BE2C (cell line): ENCODE results near the gene QRICH1.

Source experiments
- DNase-seq: peaks from one replicate; pipeline ENCODE4 v3.0.0-alpha.2; 2020
- H3K27me3 ChIP-seq: fragments of 250-450 bp; sonication (Bioruptor Pico); 2 replicates; pipeline ENCODE4 v1.5.1; 2020; ENCODE audit warnings: mild to moderate bottlenecking
- H3K36me3 ChIP-seq: fragments of 250-450 bp; sonication (Bioruptor Pico); 2 replicates; pipeline ENCODE4 v1.5.1; 2020; ENCODE audit warnings: mild to moderate bottlenecking
- H3K4me1 ChIP-seq: fragments of 250-450 bp; sonication (Bioruptor Pico); 2 replicates; pipeline ENCODE4 v1.5.1; 2020
- H3K4me3 ChIP-seq: 2 replicates; pipeline ENCODE4 v1.5.1; 2011; ENCODE audit warnings: low read depth, low read length
- H3K9me3 ChIP-seq: fragments of 250-450 bp; sonication (Bioruptor Pico); 2 replicates; pipeline ENCODE4 v1.5.1; 2020
- CTCF ChIP-seq: IDR thresholded peaks from 2 replicates; pipeline ENCODE4 v1.5.1; 2012; ENCODE audit warnings: mild to moderate bottlenecking, low read depth, low read length

Gene QRICH1

GRCh38 chr3:49058011-49058410, 35.9 kb downstream of the QRICH1 start:
- peaks cover 23% of the 10 kb centered on the region for H3K36me3 ChIP-seq
- H3K27me3 ChIP-seq = no peaks in the 10 kb centered on the region
- no peak for TF ChIP-seq CTCF
- DNase-seq = no peak
- H3K4me3 ChIP-seq = no peak overlapping the region
- H3K4me1 ChIP-seq = no peaks in the 10 kb centered on the region
- H3K9me3 ChIP-seq = no peaks in the 10 kb centered on the region

GRCh38 chr3:49057268-49057667, 36.6 kb downstream of the QRICH1 start:
- Histone ChIP-seq H3K4me1 (no peaks in the 10 kb centered on the region), H3K27me3 (no peaks in the 10 kb centered on the region), H3K36me3 (peaks cover 23% of the 10 kb centered on the region), H3K9me3 (no peaks in the 10 kb centered on the region), H3K4me3 (no peak overlapping the region)
- no peak for TF ChIP-seq CTCF
- no peak for DNase-seq

GRCh38 chr3:49054344-49054862, 39.5 kb downstream of the QRICH1 start:
- Histone ChIP-seq H3K4me1 (no peaks in the 10 kb centered on the region), H3K27me3 (no peaks in the 10 kb centered on the region), H3K4me3 (no peak overlapping the region), H3K36me3 (peaks cover 23% of the 10 kb centered on the region), H3K9me3 (no peaks in the 10 kb centered on the region)
- TF ChIP-seq CTCF = no peak
- DNase-seq = no peak

- H3K4me3 ChIP-seq = no peak overlapping the region
- H3K9me3 ChIP-seq = no peaks in the 10 kb centered on the region
- no peaks in the 10 kb centered on the region for H3K4me1 ChIP-seq
- peaks cover 23% of the 10 kb centered on the region for H3K36me3 ChIP-seq
- TF ChIP-seq CTCF = no peak
- H3K27me3 ChIP-seq = no peaks in the 10 kb centered on the region
- DNase-seq = no peak
Observed at GRCh38 chr3:49053543-49053942, 40.3 kb downstream of the QRICH1 start.

- H3K4me3 ChIP-seq = no peak overlapping the region
- no peaks in the 10 kb centered on the region for H3K4me1 ChIP-seq
- H3K9me3 ChIP-seq = no peaks in the 10 kb centered on the region
- no peak for TF ChIP-seq CTCF
- DNase-seq = no peak
- peaks cover 6% of the 10 kb centered on the region for H3K36me3 ChIP-seq
- H3K27me3 ChIP-seq = no peaks in the 10 kb centered on the region
Observed at GRCh38 chr3:49035281-49035680, 58.6 kb downstream of the QRICH1 start.

- Histone ChIP-seq H3K36me3 (peaks cover 6% of the 10 kb centered on the region), H3K4me1 (no peaks in the 10 kb centered on the region), H3K27me3 (no peaks in the 10 kb centered on the region), H3K4me3 (no peak overlapping the region), H3K9me3 (no peaks in the 10 kb centered on the region)
- TF ChIP-seq CTCF = no peak
- no peak for DNase-seq
Observed at GRCh38 chr3:49034650-49035049, 59.2 kb downstream of the QRICH1 start.
